Muscle layer of colon (tissue), 2 donors: ENCODE results near the gene ARID4B.
"Not testable (repeated sequence)": the region's sequence is repeated elsewhere in the genome, so short reads cannot be mapped to it uniquely, and the experiment has no call there.

Source experiments
- H3K27ac ChIP-seq: one replicate; pipeline ENCODE4 v1.7.0; 2013; ENCODE audit warnings: low read depth, mild to moderate bottlenecking, low read length, moderate library complexity
- H3K27me3 ChIP-seq, 2 donors: one replicate each; pipeline ENCODE4 v1.7.0; 2013; ENCODE audit warnings: low read length in 2 of 2, mild to moderate bottlenecking in 2 of 2; ENCODE audit not compliant: insufficient read depth in 2 of 2, control insufficient read depth in 1 of 2
- H3K36me3 ChIP-seq: one replicate; pipeline ENCODE4 v1.7.0; 2013; ENCODE audit warnings: mild to moderate bottlenecking, low read length; ENCODE audit not compliant: insufficient read depth
- H3K4me1 ChIP-seq: one replicate; pipeline ENCODE4 v1.7.0; 2013; ENCODE audit warnings: mild to moderate bottlenecking, low read length; ENCODE audit not compliant: insufficient read depth
- H3K4me3 ChIP-seq, 2 donors: one replicate each; pipeline ENCODE4 v1.7.0; 2013; ENCODE audit warnings: low read length in 2 of 2, low read depth in 1 of 2, mild to moderate bottlenecking in 1 of 2, moderate library complexity in 1 of 2
- H3K9ac ChIP-seq: one replicate; pipeline ENCODE4 v1.7.0; 2013; ENCODE audit warnings: low read length
- H3K9me3 ChIP-seq: one replicate; pipeline ENCODE4 v1.7.0; 2013; ENCODE audit warnings: mild to moderate bottlenecking, low read length
- donor health status: abdominal sarcoma.
- donor health status: Adenocarcinoma of cecum.

Gene ARID4B

DNA sequence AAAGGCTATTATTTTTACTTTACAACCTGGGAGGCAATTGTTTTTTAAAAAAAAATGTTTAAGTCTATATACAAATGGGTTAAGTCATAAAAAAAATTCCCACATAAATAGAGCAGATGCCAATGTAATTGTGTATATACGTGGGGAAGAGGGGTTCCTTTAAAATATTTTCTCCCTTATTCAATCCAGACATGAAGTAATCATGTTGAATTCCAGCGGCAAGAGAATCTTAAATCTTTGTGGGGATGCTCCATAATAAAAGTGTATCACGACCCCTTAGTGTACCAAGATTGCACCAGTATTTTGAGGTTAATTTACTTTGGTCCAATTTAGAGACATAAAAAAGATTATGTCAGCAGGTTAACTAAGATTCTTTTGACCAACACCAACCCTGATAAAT, 62.1 kb downstream of the ARID4B start:
- H3K9ac ChIP-seq, result no peak overlapping the region
- H3K36me3 ChIP-seq, result no peaks in the 10 kb centered on the region
- H3K27ac ChIP-seq, result no peak overlapping the region
- H3K27me3 ChIP-seq, result no peaks in the 10 kb centered on the region
- H3K4me1 ChIP-seq, result peaks cover 29% of the 10 kb centered on the region
- no peak overlapping the region for H3K4me3 ChIP-seq
- no peaks in the 10 kb centered on the region for H3K9me3 ChIP-seq

DNA sequence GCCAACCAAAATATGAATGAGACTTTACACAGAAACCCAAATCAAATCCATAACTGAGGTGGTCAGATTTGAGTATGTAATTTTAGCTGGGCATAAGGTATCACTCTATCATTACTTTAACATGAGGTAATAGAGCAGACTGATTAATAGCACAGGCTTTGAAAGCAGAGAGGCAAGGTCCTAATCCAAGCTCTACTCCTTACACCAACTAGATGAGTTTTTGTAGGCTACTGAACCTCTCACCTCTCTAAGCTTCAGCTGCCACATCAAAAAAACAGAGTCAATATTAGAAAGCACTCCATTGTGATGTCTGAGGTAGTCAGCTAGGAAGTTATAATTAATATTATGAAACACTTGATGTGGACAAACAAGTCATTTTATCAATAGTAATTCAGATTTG, 63.7 kb downstream of the ARID4B start:
- H3K4me1 ChIP-seq, result peaks cover 29% of the 10 kb centered on the region
- H3K36me3 ChIP-seq, result peaks cover 4% of the 10 kb centered on the region
- H3K4me3 ChIP-seq, result no peak overlapping the region
- H3K9me3 ChIP-seq, result no peaks in the 10 kb centered on the region
- H3K27me3 ChIP-seq, result no peaks in the 10 kb centered on the region
- no peak overlapping the region for H3K9ac ChIP-seq
- H3K27ac ChIP-seq, result no peak overlapping the region

DNA sequence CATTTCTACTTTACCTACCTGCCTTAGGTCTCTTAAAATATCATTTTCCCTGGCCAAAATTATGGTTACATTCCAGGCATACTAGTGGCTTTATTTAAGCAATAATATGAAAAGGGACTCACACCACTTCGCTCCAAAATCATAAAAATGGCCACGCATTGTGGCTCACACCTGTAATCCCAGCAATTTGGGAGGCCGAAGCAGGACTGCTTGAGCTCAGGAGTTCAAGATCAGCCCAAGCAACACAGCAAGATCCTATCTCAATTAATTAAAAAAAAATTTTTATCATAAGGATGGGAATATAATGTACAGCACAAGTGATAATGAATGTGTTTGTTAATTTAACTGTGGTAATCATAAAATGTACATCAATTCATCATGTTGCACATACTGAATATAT, 65.4 kb downstream of the ARID4B start:
- no peaks in the 10 kb centered on the region for H3K9me3 ChIP-seq

DNA sequence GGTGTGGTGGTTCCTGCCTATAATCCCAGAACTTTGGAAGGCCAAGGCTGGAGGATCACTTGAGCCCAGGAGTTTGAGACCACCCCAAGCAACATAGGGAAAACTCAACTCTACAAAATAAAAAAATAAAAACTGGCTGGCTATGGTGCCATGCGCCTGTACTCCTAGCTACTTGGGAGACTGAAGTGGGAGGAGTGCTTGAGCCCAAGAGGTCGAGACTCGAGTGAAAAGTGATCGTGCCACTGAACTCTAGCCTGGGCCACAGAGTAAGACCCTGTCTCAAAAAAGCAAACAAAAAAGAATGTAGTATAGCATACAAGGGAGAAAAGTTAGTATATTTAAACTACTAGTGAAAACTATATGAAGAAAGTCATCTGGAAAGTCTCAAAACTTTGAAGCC, 66.7 kb downstream of the ARID4B start:
- no peak overlapping the region for H3K9ac ChIP-seq
- H3K27me3 ChIP-seq, result no peaks in the 10 kb centered on the region
- no peaks in the 10 kb centered on the region for H3K9me3 ChIP-seq
- no peak overlapping the region for H3K4me3 ChIP-seq
- H3K4me1 ChIP-seq, result peaks cover 25% of the 10 kb centered on the region
- no peak overlapping the region for H3K27ac ChIP-seq
- peaks cover 6% of the 10 kb centered on the region for H3K36me3 ChIP-seq

More for the DNA sequence above, 65.4 kb downstream of the ARID4B start:
- H3K9ac ChIP-seq, result no peak overlapping the region
- H3K27ac ChIP-seq, result no peak overlapping the region
- no peak overlapping the region for H3K4me3 ChIP-seq
- H3K4me1 ChIP-seq, result peaks cover 31% of the 10 kb centered on the region
- no peaks in the 10 kb centered on the region for H3K27me3 ChIP-seq
- H3K36me3 ChIP-seq, result peaks cover 6% of the 10 kb centered on the region

GRCh38 chr1:235259133-235259778, 68.7 kb downstream of the ARID4B start:
- H3K4me3 ChIP-seq, result no peak overlapping the region
- no peaks in the 10 kb centered on the region for H3K27me3 ChIP-seq
- peaks cover 6% of the 10 kb centered on the region for H3K36me3 ChIP-seq
- no peak overlapping the region for H3K27ac ChIP-seq
- peaks cover 16% of the 10 kb centered on the region for H3K4me1 ChIP-seq
- H3K9me3 ChIP-seq, result no peaks in the 10 kb centered on the region
- no peak overlapping the region for H3K9ac ChIP-seq

GRCh38 chr1:235258068-235258467, 69.9 kb downstream of the ARID4B start:
- not testable (repeated sequence) for H3K4me3 ChIP-seq, H3K9me3 ChIP-seq, H3K36me3 ChIP-seq, H3K9ac ChIP-seq, H3K27ac ChIP-seq, H3K27me3 ChIP-seq
- H3K4me1 ChIP-seq, result peaks cover 19% of the 10 kb centered on the region

GRCh38 chr1:235254721-235255120, 73.3 kb downstream of the ARID4B start:
- Histone ChIP-seq H3K27me3 (no peaks in the 10 kb centered on the region), H3K36me3 (peaks cover 15% of the 10 kb centered on the region), H3K9ac (no peak overlapping the region), H3K4me1 (peaks cover 9% of the 10 kb centered on the region), H3K27ac (no peak overlapping the region), H3K4me3 (no peak overlapping the region), H3K9me3 (no peaks in the 10 kb centered on the region)

- Histone ChIP-seq H3K36me3 (peaks cover 10% of the 10 kb centered on the region), H3K27ac (no peak overlapping the region), H3K9me3 (no peaks in the 10 kb centered on the region), H3K9ac (no peak overlapping the region), H3K27me3 (no peaks in the 10 kb centered on the region), H3K4me1 (peaks cover 5% of the 10 kb centered on the region), H3K4me3 (no peak overlapping the region)
Observed at GRCh38 chr1:235253219-235253962, 74.6 kb downstream of the ARID4B start.

GRCh38 chr1:235250430-235250829, 77.5 kb downstream of the ARID4B start:
- Histone ChIP-seq H3K4me3 (no peak overlapping the region), H3K27me3 (no peaks in the 10 kb centered on the region)

DNA sequence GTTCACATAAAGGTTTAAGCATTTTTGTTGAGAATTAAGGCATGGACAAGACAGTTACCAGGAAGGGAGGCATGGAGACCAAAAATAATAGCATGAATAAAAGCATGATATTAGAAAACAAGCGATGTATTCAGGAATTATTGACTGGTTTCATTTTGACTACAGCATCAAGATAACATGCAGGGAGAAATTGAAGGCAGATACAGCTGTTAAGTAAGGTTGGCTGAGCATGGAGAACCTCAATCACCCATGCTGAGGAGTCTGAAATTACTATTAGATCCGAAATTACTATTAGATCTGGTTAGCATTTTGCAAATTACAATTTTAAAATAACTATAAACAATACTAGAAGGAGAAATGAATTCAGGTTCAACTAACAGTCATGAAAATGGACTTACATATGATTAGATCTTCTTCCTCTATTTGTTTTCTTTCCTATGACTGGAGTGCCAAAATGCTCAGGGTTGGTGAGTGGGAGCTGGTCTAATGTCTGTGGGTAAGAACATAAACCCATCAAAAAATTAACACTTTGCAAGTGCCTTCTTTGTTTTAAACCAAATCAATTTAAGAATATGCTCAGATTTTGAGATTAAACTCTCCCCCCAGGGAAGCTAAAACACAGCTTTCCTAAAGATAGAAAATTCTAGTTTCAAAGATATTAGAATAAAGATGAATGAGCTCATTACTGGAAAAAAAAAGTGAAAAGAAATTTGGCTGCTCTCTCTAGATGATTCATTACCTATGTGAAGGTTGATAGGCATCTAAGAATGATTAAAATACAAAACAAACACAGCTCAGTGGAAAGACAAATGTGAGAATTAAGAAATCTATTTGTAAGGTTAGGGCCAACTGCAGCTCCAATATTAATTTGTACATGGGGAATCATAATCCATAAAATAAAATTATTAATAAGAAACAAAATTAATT, 81.7 kb downstream of the ARID4B start:
- peaks cover 13% of the 10 kb centered on the region for H3K36me3 ChIP-seq
- H3K9me3 ChIP-seq, result no peaks in the 10 kb centered on the region

More at GRCh38 chr1:235250430-235250829, 77.5 kb downstream of the ARID4B start:
- H3K9me3 ChIP-seq, result no peaks in the 10 kb centered on the region
- H3K4me1 ChIP-seq, result peaks cover 5% of the 10 kb centered on the region
- H3K9ac ChIP-seq, result no peak overlapping the region
- no peak overlapping the region for H3K27ac ChIP-seq
- peaks cover 17% of the 10 kb centered on the region for H3K36me3 ChIP-seq

GRCh38 chr1:235244974-235245592, 82.9 kb downstream of the ARID4B start:
- no peaks in the 10 kb centered on the region for H3K4me1 ChIP-seq
- no peak overlapping the region for H3K4me3 ChIP-seq
- H3K36me3 ChIP-seq, result peaks cover 14% of the 10 kb centered on the region
- H3K27ac ChIP-seq, result no peak overlapping the region
- no peak overlapping the region for H3K9ac ChIP-seq
- H3K9me3 ChIP-seq, result no peaks in the 10 kb centered on the region
- no peaks in the 10 kb centered on the region for H3K27me3 ChIP-seq

More for the DNA sequence above, 81.7 kb downstream of the ARID4B start:
- H3K4me1 ChIP-seq, result no peaks in the 10 kb centered on the region
- no peak overlapping the region for H3K27ac ChIP-seq
- no peak overlapping the region for H3K9ac ChIP-seq
- H3K4me3 ChIP-seq, result no peak overlapping the region
- no peaks in the 10 kb centered on the region for H3K27me3 ChIP-seq
